GM19468 (cell line): ENCODE data around the gene CACFD1.

Experiments used
- ATAC-seq: cut with Tn5 transposase; IDR thresholded peaks from one replicate; pipeline ENCODE4 v1.9.1; 2021; ENCODE audit warnings: mild to moderate bottlenecking, moderate library complexity, moderate number of reproducible peaks; ENCODE audit not compliant: unreplicated experiment; ENCODE audit errors: extremely low read depth

CACFD1 gene

GRCh38 chr9:133461975-133462374 lies 2.2 kb downstream of the CACFD1 start:
- no peak for ATAC-seq

- no peak for ATAC-seq
Measured at GRCh38 chr9:133463234-133463863, 3.6 kb downstream of the CACFD1 start.

- ATAC-seq = no peak
Measured at GRCh38 chr9:133463864-133464615, 4.3 kb downstream of the CACFD1 start.

- ATAC-seq = no peak
Measured at GRCh38 chr9:133464638-133465037, 4.9 kb downstream of the CACFD1 start.

- ATAC-seq = no peak
Measured at GRCh38 chr9:133465984-133466383, 6.2 kb downstream of the CACFD1 start.

GRCh38 chr9:133467101-133467500 lies 7.3 kb downstream of the CACFD1 start:
- ATAC-seq = no peak

GRCh38 chr9:133468374-133468773 lies 8.6 kb downstream of the CACFD1 start:
- no peak for ATAC-seq

- no peak for ATAC-seq
Measured at GRCh38 chr9:133468777-133469421, 9.1 kb downstream of the CACFD1 start.

GRCh38 chr9:133470427-133470924 lies 10.7 kb downstream of the CACFD1 start:
- no peak for ATAC-seq

GRCh38 chr9:133470988-133471387 lies 11.2 kb downstream of the CACFD1 start:
- ATAC-seq = no peak

- no peak for ATAC-seq
Measured at GRCh38 chr9:133471551-133472276, 11.9 kb downstream of the CACFD1 start.

GRCh38 chr9:133472277-133472645 lies 12.5 kb downstream of the CACFD1 start:
- ATAC-seq = no peak

- no peak for ATAC-seq
Measured at GRCh38 chr9:133472753-133473378, 13.1 kb downstream of the CACFD1 start.

GRCh38 chr9:133473743-133474142 lies 14.0 kb downstream of the CACFD1 start:
- ATAC-seq = no peak

GRCh38 chr9:133474215-133474614 lies 14.4 kb downstream of the CACFD1 start:
- no peak for ATAC-seq

- no peak for ATAC-seq
Measured at GRCh38 chr9:133474853-133475252, 15.1 kb downstream of the CACFD1 start.

- ATAC-seq = no peak
Measured at GRCh38 chr9:133475292-133476012, 15.7 kb downstream of the CACFD1 start.

- ATAC-seq = no peak
Measured at GRCh38 chr9:133476036-133476931, 16.5 kb downstream of the CACFD1 start.

- ATAC-seq = no peak
Measured at GRCh38 chr9:133476941-133477340, 17.2 kb downstream of the CACFD1 start.
